HEK293 (cell line): ENCODE data around the gene PDCD4.

Source experiments
- CTCF ChIA-PET: fragments of 350-600 bp; formaldehyde crosslinking; extraction: SDS; loops from one replicate; lab custom pipeline; 2021; ENCODE audit warnings: antibody characterized with exemption; lab: Yijun Ruan, JAX
- POLR2A ChIA-PET: fragments of 300-600 bp; formaldehyde crosslinking; extraction: SDS; loops from one replicate; lab custom pipeline; 2020; ENCODE audit warnings: antibody characterized with exemption, inconsistent platforms; lab: Yijun Ruan, JAX
- H3K27ac ChIP-seq: fragments of 200-500 bp; sonication (Bioruptor generic); 2 replicates; pipeline ENCODE4 v1.5.1; 2014; ENCODE audit warnings: low read depth, low read length, control low read depth, inconsistent platforms; ENCODE audit errors: extremely low read depth
- H3K36me3 ChIP-seq, 2 experiments: fragments of 200-500 bp in 1 of 2; sonication (Bioruptor generic) in 1 of 2; 1 replicate in 1 of 2; 2 replicates in 1 of 2; pipeline ENCODE4 v1.5.1; 2014 to 2017; ENCODE audit warnings: inconsistent platforms in 2 of 2, low read length in 2 of 2; ENCODE audit not compliant: control insufficient read depth in 2 of 2, insufficient read depth in 1 of 2
- H3K4me1 ChIP-seq: fragments of 200-500 bp; sonication (Bioruptor generic); 2 replicates; pipeline ENCODE4 v1.5.1; 2014; ENCODE audit warnings: mild to moderate bottlenecking, low read length, inconsistent platforms; ENCODE audit not compliant: control insufficient read depth, insufficient read depth
- H3K4me3 ChIP-seq: 2 replicates; pipeline ENCODE4 v1.5.1; 2011; ENCODE audit warnings: low read depth, mild to moderate bottlenecking, control low read depth, low read length, moderate library complexity
- H3K9me3 ChIP-seq: fragments of 200-500 bp; sonication (Bioruptor generic); 2 replicates; pipeline ENCODE4 v1.5.1; 2014; ENCODE audit warnings: low read depth, low read length, inconsistent platforms; ENCODE audit not compliant: control insufficient read depth, insufficient read depth
- BCL11B ChIP-seq: fragments of 450-650 bp; formaldehyde crosslinking; IDR thresholded peaks from 2 replicates; pipeline ENCODE4 v1.5.1; 2016; ENCODE audit warnings: low read depth, missing biosample characterization, missing genetic modification characterization
- GFI1B ChIP-seq: fragments of 450-650 bp; formaldehyde crosslinking; IDR thresholded peaks from 2 replicates; pipeline ENCODE4 v1.5.1; 2016; ENCODE audit warnings: missing biosample characterization, missing genetic modification characterization
- KLF1 ChIP-seq: fragments of 450-650 bp; formaldehyde crosslinking; IDR thresholded peaks from 2 replicates; pipeline ENCODE4 v1.5.1; 2016; ENCODE audit warnings: missing biosample characterization, missing genetic modification characterization
- MZF1 ChIP-seq: fragments of 450-650 bp; formaldehyde crosslinking; IDR thresholded peaks from 2 replicates; pipeline ENCODE4 v1.5.1; 2017; ENCODE audit warnings: missing biosample characterization, missing genetic modification characterization, borderline replicate concordance
- TCF7L2 ChIP-seq: IDR thresholded peaks from 2 replicates; pipeline ENCODE4 v1.6.1; 2011; ENCODE audit warnings: low read depth, mild to moderate bottlenecking, inconsistent platforms, low read length, moderate library complexity, borderline replicate concordance
- ZFP3 ChIP-seq: fragments of 450-650 bp; formaldehyde crosslinking; IDR thresholded peaks from 2 replicates; pipeline ENCODE4 v1.5.1; 2016; ENCODE audit warnings: low read depth, missing biosample characterization, missing genetic modification characterization
- ZNF133 ChIP-seq: fragments of 450-650 bp; formaldehyde crosslinking; IDR thresholded peaks from 2 replicates; pipeline ENCODE4 v1.5.1; 2016; ENCODE audit warnings: missing biosample characterization, missing genetic modification characterization
- ZNF311 ChIP-seq: fragments of 450-650 bp; formaldehyde crosslinking; IDR thresholded peaks from 2 replicates; pipeline ENCODE4 v1.5.1; 2017; ENCODE audit warnings: missing biosample characterization, missing genetic modification characterization, borderline replicate concordance
- ZNF324 ChIP-seq: fragments of 450-650 bp; formaldehyde crosslinking; IDR thresholded peaks from 2 replicates; pipeline ENCODE4 v1.5.1; 2016; ENCODE audit warnings: missing biosample characterization, missing genetic modification characterization
- ZNF362 ChIP-seq: fragments of 450-650 bp; formaldehyde crosslinking; IDR thresholded peaks from 2 replicates; pipeline ENCODE4 v1.5.1; 2016; ENCODE audit warnings: missing biosample characterization, missing genetic modification characterization
- ZNF37A ChIP-seq: fragments of 450-650 bp; IDR thresholded peaks from 2 replicates; pipeline ENCODE4 v1.5.1; 2018; ENCODE audit warnings: missing biosample characterization, missing genetic modification characterization
- ZNF555 ChIP-seq: fragments of 450-650 bp; formaldehyde crosslinking; conservative IDR thresholded peaks from 2 replicates; pipeline ENCODE4 v1.5.1; 2017; ENCODE audit warnings: missing biosample characterization, mild to moderate bottlenecking, missing genetic modification characterization, inconsistent platforms
- ZNF571 ChIP-seq: fragments of 450-650 bp; formaldehyde crosslinking; IDR thresholded peaks from 2 replicates; pipeline ENCODE4 v1.5.0; 2017; ENCODE audit warnings: missing biosample characterization, missing genetic modification characterization
- ZNF629 ChIP-seq: fragments of 450-650 bp; formaldehyde crosslinking; IDR thresholded peaks from 2 replicates; pipeline ENCODE4 v1.5.1; 2017; ENCODE audit warnings: missing biosample characterization, missing genetic modification characterization
- ZNF677 ChIP-seq: fragments of 450-650 bp; IDR thresholded peaks from 2 replicates; pipeline ENCODE4 v1.5.0; 2018; ENCODE audit warnings: missing biosample characterization, mild to moderate bottlenecking, missing genetic modification characterization, moderate library complexity
- ZNF747 ChIP-seq: fragments of 450-650 bp; formaldehyde crosslinking; IDR thresholded peaks from 2 replicates; pipeline ENCODE4 v1.5.1; 2016; ENCODE audit warnings: missing biosample characterization, missing genetic modification characterization
- ZNF76 ChIP-seq: fragments of 450-650 bp; formaldehyde crosslinking; IDR thresholded peaks from 2 replicates; pipeline ENCODE4; 2016; ENCODE audit warnings: low read depth, missing biosample characterization, missing genetic modification characterization, borderline replicate concordance
- ZNF843 ChIP-seq: fragments of 450-650 bp; formaldehyde crosslinking; IDR thresholded peaks from 2 replicates; pipeline ENCODE4 v1.5.1; 2016; ENCODE audit warnings: missing biosample characterization, missing genetic modification characterization
- TF ChIP-seq, protein P1 (sequence below): fragments of 450-650 bp; formaldehyde crosslinking; IDR thresholded peaks from 2 replicates; pipeline ENCODE4 v1.5.1; 2017; ENCODE audit warnings: missing biosample characterization, missing genetic modification characterization
- TF ChIP-seq, protein P2 (sequence below): fragments of 450-650 bp; formaldehyde crosslinking; IDR thresholded peaks from 2 replicates; pipeline ENCODE4 v1.5.1; 2016; ENCODE audit warnings: missing biosample characterization, missing genetic modification characterization, low read depth
- TF ChIP-seq, protein P3 (sequence below): fragments of 450-650 bp; formaldehyde crosslinking; IDR thresholded peaks from 2 replicates; pipeline ENCODE4 v1.5.1; 2017; ENCODE audit warnings: missing biosample characterization, missing genetic modification characterization

PDCD4 gene

DNA sequence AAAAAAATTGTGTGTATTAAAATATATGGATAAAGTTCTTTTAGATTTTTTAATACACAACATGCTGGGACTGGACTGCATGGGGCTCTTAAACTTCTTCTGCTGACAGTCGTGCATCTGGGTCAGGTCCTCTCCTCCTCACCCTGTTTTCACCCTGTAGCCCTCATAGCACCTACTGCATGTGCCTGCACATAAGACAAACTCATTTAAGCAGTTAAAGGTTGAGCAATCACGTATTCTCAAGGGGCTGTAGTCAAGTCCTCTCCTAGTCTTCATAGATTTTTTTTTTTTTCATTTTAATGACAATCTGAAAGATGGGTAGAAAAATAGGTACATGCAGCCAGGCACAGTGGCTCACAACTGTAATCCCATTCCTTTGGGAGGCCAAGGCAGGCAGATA lies 23.6 kb upstream of the PDCD4 start:
- H3K27ac ChIP-seq = no peak overlapping the region
- H3K4me1 ChIP-seq = peaks cover 5% of the 10 kb centered on the region; the same call in 1 of the 2 replicates
- CTCF ChIA-PET = no interaction called here
- no peaks in the 10 kb centered on the region for H3K36me3 ChIP-seq
- no peak overlapping the region for H3K4me3 ChIP-seq
- no peaks in the 10 kb centered on the region for H3K9me3 ChIP-seq
- TF ChIP-seq ZNF677 (tag by site-specific recombination) (no peak), ZNF76 (tag by site-specific recombination) (no peak), KLF1 (no peak)
- POLR2A ChIA-PET = interaction anchor here (0.7 kb wide), 1 partner anchor 9 kb away, joined by 4 read pairs; no protein-coding TSS in a partner anchor

DNA sequence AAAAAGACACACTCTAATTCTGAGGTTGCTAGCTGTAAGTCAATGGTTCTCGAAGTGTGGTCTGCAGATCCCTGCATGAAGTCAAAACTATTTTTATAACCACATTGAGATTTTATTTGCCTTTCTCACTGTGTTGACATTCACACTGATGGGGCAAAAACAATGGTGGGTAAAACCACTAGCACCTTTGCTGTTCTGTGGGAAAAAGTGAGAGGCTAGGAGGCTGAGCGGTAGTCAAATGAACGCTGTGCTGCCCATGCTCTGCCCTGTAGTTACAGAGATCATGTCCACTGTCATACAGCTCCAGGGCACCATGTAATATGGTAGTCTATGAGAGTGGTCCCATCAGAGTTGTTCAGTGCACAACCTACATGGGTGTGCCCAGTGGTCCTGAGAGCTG lies 21.6 kb upstream of the PDCD4 start:
- TF ChIP-seq ZNF37A (tag by site-specific recombination) (no peak), ZNF324 (tag by site-specific recombination) (no peak), ZNF133 (tag by site-specific recombination) (no peak), ZNF843 (tag by site-specific recombination) (no peak), ZFP3 (tag by site-specific recombination) (no peak), ZNF362 (tag by site-specific recombination) (no peak), ZNF76 (tag by site-specific recombination) (no peak), ZNF629 (tag by site-specific recombination) (no peak), ZNF311 (no peak), TCF7L2 (no peak), ZNF571 (no peak), BCL11B (tag by site-specific recombination) (no peak), MZF1 (tag by site-specific recombination) (no peak), ZNF555 (tag by site-specific recombination) (no peak), GFI1B (tag by site-specific recombination) (no peak), ZNF747 (tag by site-specific recombination) (no peak)
- TF ChIP-seq, protein P1, sequence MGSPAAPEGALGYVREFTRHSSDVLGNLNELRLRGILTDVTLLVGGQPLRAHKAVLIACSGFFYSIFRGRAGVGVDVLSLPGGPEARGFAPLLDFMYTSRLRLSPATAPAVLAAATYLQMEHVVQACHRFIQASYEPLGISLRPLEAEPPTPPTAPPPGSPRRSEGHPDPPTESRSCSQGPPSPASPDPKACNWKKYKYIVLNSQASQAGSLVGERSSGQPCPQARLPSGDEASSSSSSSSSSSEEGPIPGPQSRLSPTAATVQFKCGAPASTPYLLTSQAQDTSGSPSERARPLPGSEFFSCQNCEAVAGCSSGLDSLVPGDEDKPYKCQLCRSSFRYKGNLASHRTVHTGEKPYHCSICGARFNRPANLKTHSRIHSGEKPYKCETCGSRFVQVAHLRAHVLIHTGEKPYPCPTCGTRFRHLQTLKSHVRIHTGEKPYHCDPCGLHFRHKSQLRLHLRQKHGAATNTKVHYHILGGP (tag by site-specific recombination) = no peak
- TF ChIP-seq, protein P2, sequence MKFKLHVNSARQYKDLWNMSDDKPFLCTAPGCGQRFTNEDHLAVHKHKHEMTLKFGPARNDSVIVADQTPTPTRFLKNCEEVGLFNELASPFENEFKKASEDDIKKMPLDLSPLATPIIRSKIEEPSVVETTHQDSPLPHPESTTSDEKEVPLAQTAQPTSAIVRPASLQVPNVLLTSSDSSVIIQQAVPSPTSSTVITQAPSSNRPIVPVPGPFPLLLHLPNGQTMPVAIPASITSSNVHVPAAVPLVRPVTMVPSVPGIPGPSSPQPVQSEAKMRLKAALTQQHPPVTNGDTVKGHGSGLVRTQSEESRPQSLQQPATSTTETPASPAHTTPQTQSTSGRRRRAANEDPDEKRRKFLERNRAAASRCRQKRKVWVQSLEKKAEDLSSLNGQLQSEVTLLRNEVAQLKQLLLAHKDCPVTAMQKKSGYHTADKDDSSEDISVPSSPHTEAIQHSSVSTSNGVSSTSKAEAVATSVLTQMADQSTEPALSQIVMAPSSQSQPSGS (tag by site-specific recombination) = no peak
- TF ChIP-seq, protein P3, sequence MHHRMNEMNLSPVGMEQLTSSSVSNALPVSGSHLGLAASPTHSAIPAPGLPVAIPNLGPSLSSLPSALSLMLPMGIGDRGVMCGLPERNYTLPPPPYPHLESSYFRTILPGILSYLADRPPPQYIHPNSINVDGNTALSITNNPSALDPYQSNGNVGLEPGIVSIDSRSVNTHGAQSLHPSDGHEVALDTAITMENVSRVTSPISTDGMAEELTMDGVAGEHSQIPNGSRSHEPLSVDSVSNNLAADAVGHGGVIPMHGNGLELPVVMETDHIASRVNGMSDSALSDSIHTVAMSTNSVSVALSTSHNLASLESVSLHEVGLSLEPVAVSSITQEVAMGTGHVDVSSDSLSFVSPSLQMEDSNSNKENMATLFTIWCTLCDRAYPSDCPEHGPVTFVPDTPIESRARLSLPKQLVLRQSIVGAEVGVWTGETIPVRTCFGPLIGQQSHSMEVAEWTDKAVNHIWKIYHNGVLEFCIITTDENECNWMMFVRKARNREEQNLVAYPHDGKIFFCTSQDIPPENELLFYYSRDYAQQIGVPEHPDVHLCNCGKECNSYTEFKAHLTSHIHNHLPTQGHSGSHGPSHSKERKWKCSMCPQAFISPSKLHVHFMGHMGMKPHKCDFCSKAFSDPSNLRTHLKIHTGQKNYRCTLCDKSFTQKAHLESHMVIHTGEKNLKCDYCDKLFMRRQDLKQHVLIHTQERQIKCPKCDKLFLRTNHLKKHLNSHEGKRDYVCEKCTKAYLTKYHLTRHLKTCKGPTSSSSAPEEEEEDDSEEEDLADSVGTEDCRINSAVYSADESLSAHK = no peak
- no peaks in the 10 kb centered on the region for H3K36me3 ChIP-seq
- H3K27ac ChIP-seq = no peak overlapping the region
- H3K9me3 ChIP-seq = no peaks in the 10 kb centered on the region
- H3K4me3 ChIP-seq = no peak overlapping the region
- H3K4me1 ChIP-seq = peaks cover 4% of the 10 kb centered on the region; the same call in 1 of the 2 replicates
- ChIA-PET POLR2A (no interaction called here), CTCF (interaction anchor here (0.6 kb wide), 1 partner anchor 1153 kb away, joined by 3 read pairs; no protein-coding TSS in a partner anchor)
